Measurements from ENCODE around the gene RXFP3.
"Not testable (repeated sequence)": the region's sequence is repeated elsewhere in the genome, so short reads cannot be mapped to it uniquely, and the experiment has no call there.

The RXFP3 gene

GRCh38 chr5:33892620-33893137, 43.5 kb upstream of the RXFP3 start:
- H3K27ac ChIP-seq = no peak overlapping the region
- TF ChIP-seq ZFX (IDR thresholded peaks at IDR 0.05; ENCODE audit: borderline replicate concordance) (no peak), CTCF (IDR thresholded peaks at IDR 0.05) (no peak)

GRCh38 chr5:33894566-33894965, 41.6 kb upstream of the RXFP3 start:
- no peak overlapping the region for H3K27ac ChIP-seq
- TF ChIP-seq CTCF (IDR thresholded peaks at IDR 0.05) (no peak), ZFX (IDR thresholded peaks at IDR 0.05; ENCODE audit: borderline replicate concordance) (no peak)

GRCh38 chr5:33901156-33901555, 35.0 kb upstream of the RXFP3 start:
- H3K27ac ChIP-seq = no peak overlapping the region
- TF ChIP-seq CTCF (IDR thresholded peaks at IDR 0.05) (no peak), ZFX (IDR thresholded peaks at IDR 0.05; ENCODE audit: borderline replicate concordance) (no peak)

GRCh38 chr5:33903118-33903517, 33.1 kb upstream of the RXFP3 start:
- no peak overlapping the region for H3K27ac ChIP-seq
- no peak for TF ChIP-seq ZFX (IDR thresholded peaks at IDR 0.05; ENCODE audit: borderline replicate concordance)
- TF ChIP-seq CTCF (IDR thresholded peaks at IDR 0.05) = no peak

- H3K27ac ChIP-seq = no peak overlapping the region
- TF ChIP-seq CTCF (IDR thresholded peaks at IDR 0.05) (no peak), ZFX (IDR thresholded peaks at IDR 0.05; ENCODE audit: borderline replicate concordance) (no peak)
These were observed 30.8 kb upstream of the RXFP3 start for GRCh38 chr5:33905381-33905780.

- H3K27ac ChIP-seq = not testable (repeated sequence)
These were observed 29.9 kb upstream of the RXFP3 start for GRCh38 chr5:33906248-33906647.

GRCh38 chr5:33914844-33915243, 21.3 kb upstream of the RXFP3 start:
- not testable (repeated sequence) for H3K27ac ChIP-seq

- no peak for TF ChIP-seq CTCF (IDR thresholded peaks at IDR 0.05)
- TF ChIP-seq ZFX (IDR thresholded peaks at IDR 0.05; ENCODE audit: borderline replicate concordance) = no peak
- no peak overlapping the region for H3K27ac ChIP-seq
These were observed 15.2 kb upstream of the RXFP3 start for GRCh38 chr5:33921002-33921401.

Data from 22Rv1 (cell line).